Mucosa of rectum (tissue), 2 donors: ENCODE data around the gene NSMCE1.
"Not testable (repeated sequence)": the region's sequence is repeated elsewhere in the genome, so short reads cannot be mapped to it uniquely, and the experiment has no call there.

Source experiments
- H3K27ac ChIP-seq, 2 donors: one replicate each; pipeline ENCODE4 v1.7.0; 2013; ENCODE audit warnings: inconsistent platforms in 2 of 2, low read depth in 2 of 2, low read length in 2 of 2
- H3K27me3 ChIP-seq, 2 donors: one replicate each; pipeline ENCODE4 v1.7.0; 2013; ENCODE audit warnings: low read length in 2 of 2; ENCODE audit not compliant: control insufficient read depth in 2 of 2, insufficient read depth in 2 of 2
- H3K36me3 ChIP-seq, 2 donors: one replicate each; pipeline ENCODE4 v1.7.0; 2013; ENCODE audit warnings: low read length in 2 of 2; ENCODE audit not compliant: control insufficient read depth in 2 of 2, insufficient read depth in 2 of 2
- H3K4me1 ChIP-seq, 2 donors: one replicate each; pipeline ENCODE4 v1.7.0; 2013; ENCODE audit warnings: low read length in 2 of 2, mild to moderate bottlenecking in 1 of 2; ENCODE audit not compliant: control insufficient read depth in 2 of 2, insufficient read depth in 2 of 2
- H3K4me3 ChIP-seq, 2 donors: one replicate each; pipeline ENCODE4 v1.7.0; 2013; ENCODE audit warnings: low read length in 2 of 2
- H3K9ac ChIP-seq, 2 donors: one replicate each; pipeline ENCODE4 v1.7.0; 2013; ENCODE audit warnings: low read length in 2 of 2, low read depth in 1 of 2, mild to moderate bottlenecking in 1 of 2
- H3K9me3 ChIP-seq, 2 donors: one replicate each; pipeline ENCODE4 v1.7.0; 2013; ENCODE audit warnings: low read length in 2 of 2; ENCODE audit not compliant: control insufficient read depth in 2 of 2
- donor health status: healthy.
- donor health status: Normal muscosa, but diverticular disease.

NSMCE1 gene

DNA sequence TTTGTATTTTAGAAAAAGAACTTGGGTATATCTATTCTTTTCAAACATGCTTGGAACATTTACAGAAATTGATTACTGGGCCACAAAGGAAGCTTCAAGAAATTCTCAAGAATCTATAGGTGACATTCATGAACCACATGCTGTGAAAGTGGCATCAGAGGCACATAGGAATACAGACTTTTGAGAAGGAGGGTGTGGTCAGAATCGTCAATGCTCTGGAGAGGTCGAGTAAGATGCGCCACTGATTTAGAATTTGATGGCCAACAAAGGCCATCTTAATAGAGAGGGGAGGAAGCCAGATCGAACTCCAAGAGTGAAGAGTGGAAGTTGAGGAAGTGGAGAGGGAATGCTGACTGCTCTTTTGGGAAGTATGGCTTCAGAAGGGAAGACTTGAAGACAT, 3.5 kb upstream of the NSMCE1 start:
- no peak overlapping the region for H3K27ac ChIP-seq

DNA sequence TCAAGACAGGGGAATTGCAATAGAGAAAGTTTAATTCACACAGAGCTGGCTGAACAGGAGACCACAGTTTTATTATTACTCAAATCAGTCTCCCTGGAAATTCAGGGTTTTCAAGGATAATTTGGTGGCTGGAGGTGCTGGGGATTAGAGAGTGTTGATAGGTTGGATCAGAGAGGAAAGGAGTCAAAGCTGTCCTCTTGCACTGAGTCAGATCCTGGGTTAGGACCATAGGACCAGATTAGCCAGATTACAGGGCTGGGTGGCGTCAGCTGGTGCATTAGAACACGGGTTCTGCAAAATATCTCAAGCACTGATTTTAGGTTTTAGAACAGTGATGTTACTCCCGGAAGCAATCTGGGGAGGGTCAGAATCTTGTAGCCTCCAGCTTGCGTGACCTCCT, 1.8 kb upstream of the NSMCE1 start:
- no peak overlapping the region for H3K9ac ChIP-seq
- H3K27me3 ChIP-seq: no peaks in the 10 kb centered on the region
- peaks cover 11 to 15% of the 10 kb centered on the region in 2 donors for H3K4me1 ChIP-seq
- H3K27ac ChIP-seq: no peak overlapping the region
- no peaks in the 10 kb centered on the region for H3K36me3 ChIP-seq
- no peaks in the 10 kb centered on the region for H3K9me3 ChIP-seq
- H3K4me3 ChIP-seq: no peak overlapping the region

More for the DNA sequence above, 3.5 kb upstream of the NSMCE1 start:
- Histone ChIP-seq H3K4me3 (no peak overlapping the region), H3K9ac (no peak overlapping the region), H3K9me3 (no peaks in the 10 kb centered on the region), H3K4me1 (peaks cover 11 to 15% of the 10 kb centered on the region in 2 donors), H3K27me3 (no peaks in the 10 kb centered on the region), H3K36me3 (no peaks in the 10 kb centered on the region)

DNA sequence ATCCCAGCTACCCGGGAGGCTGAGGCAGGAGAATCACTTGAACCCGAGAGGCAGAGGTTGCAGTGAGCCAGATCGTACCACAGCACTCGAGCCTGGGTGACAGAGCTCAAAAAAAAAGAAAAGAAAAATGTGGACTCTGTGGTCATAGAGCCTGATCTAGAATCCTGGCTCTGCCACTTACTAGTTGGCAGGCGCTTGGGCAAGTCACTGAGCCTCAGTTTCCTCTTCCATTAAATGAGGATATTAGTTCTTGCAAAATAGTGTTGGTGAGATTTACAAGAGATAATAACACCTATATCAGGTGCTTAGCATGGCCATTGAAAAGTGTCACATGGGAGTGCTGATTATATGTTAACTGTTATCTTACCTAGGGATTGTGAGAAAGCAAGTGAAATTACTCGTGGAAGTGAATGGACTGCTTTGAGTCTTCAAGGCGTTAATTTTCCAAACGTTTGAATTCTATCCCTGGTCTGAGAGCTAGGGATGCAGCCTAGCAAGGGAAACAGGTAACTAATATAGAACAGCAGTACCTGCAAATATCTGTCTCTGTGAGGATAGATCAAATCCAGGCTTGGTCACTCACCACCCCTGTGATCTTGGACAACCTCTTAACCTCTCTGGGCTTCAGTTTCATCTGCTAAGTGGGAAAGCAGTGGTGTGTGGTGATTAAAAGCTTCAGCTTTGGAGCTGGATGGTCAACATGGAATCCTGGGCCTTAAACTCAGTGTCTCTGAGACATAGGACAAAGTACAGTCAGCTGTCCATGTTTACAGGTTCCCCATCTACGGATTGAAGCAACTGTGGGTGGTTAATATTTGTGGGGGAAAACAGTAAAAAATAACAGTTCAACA, 953 bp upstream of the NSMCE1 start:
- Histone ChIP-seq H3K9me3 (no peaks in the 10 kb centered on the region), H3K27ac (no peak overlapping the region), H3K36me3 (no peaks in the 10 kb centered on the region), H3K9ac (peak overlapping the region; percentile 78 to 96), H3K27me3 (no peaks in the 10 kb centered on the region), H3K4me3 (peak overlapping the region; percentile 75 to 97), H3K4me1 (peaks cover 11 to 15% of the 10 kb centered on the region in 2 donors)

DNA sequence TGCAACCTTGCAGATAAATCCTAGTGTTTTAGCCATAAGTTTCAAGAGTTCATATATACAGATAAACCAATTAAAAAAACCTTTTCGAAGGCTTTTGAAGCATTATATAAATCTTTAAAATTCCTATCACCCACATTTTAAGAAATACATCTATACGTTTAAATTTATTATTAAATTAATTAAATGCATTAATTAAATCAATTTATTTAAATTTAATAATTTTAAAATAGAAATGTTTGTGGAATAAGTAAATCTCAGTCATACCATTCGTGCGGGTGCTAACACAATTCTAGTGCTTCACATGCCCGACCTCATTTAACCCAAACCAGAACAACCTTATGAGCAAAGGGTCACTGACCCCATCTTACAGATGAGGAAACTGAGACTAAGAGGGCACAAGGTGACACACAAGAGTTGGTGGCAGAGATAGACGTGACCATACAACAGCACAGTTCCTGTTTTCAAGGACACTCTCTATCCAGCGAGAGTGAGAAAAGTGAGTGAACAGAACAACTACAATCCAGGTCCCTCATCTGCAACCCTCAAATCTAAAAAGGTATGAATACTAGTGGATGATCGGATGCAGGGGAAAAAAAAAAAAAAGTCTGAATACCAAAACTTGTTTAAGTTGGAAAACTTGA, 1.4 kb downstream of the NSMCE1 start:
- Histone ChIP-seq H3K27me3 (no peaks in the 10 kb centered on the region), H3K9me3 (no peaks in the 10 kb centered on the region), H3K9ac (no peak overlapping the region), H3K27ac (no peak overlapping the region), H3K4me1 (peaks cover 11 to 13% of the 10 kb centered on the region in 2 donors), H3K4me3 (no peak overlapping the region), H3K36me3 (no peaks in the 10 kb centered on the region)

- H3K9me3 ChIP-seq: no peaks in the 10 kb centered on the region
- peaks cover 11 to 13% of the 10 kb centered on the region in 2 donors for H3K4me1 ChIP-seq
- no peak overlapping the region for H3K9ac ChIP-seq
- H3K4me3 ChIP-seq: no peak overlapping the region
- H3K27me3 ChIP-seq: no peaks in the 10 kb centered on the region
- H3K36me3 ChIP-seq: no peaks in the 10 kb centered on the region
- H3K27ac ChIP-seq: no peak overlapping the region
These were observed 2.6 kb downstream of the NSMCE1 start for GRCh38 chr16:27265982-27266381.

- H3K27me3 ChIP-seq: no peaks in the 10 kb centered on the region
- no peaks in the 10 kb centered on the region for H3K36me3 ChIP-seq
- no peak overlapping the region for H3K27ac ChIP-seq
- H3K4me3 ChIP-seq: no peak overlapping the region
- H3K4me1 ChIP-seq: peaks cover 7 to 9% of the 10 kb centered on the region in 2 donors
- H3K9ac ChIP-seq: no peak overlapping the region
- H3K9me3 ChIP-seq: no peaks in the 10 kb centered on the region
These were observed 4.4 kb downstream of the NSMCE1 start for GRCh38 chr16:27264151-27264550.

- not testable (repeated sequence) for H3K36me3 ChIP-seq, H3K27ac ChIP-seq
These were observed 5.6 kb downstream of the NSMCE1 start for GRCh38 chr16:27262904-27263423.

GRCh38 chr16:27259710-27260109, 8.9 kb downstream of the NSMCE1 start:
- Histone ChIP-seq H3K4me1 (no peaks in the 10 kb centered on the region), H3K9ac (no peak overlapping the region), H3K4me3 (no peak overlapping the region), H3K9me3 (no peaks in the 10 kb centered on the region), H3K27me3 (no peaks in the 10 kb centered on the region), H3K27ac (no peak overlapping the region), H3K36me3 (peaks cover 12 to 21% of the 10 kb centered on the region in 2 donors)

More at GRCh38 chr16:27262904-27263423, 5.6 kb downstream of the NSMCE1 start:
- H3K9ac ChIP-seq, H3K9me3 ChIP-seq, H3K4me3 ChIP-seq, H3K27me3 ChIP-seq, H3K4me1 ChIP-seq: not testable (repeated sequence)

GRCh38 chr16:27258241-27258734, 10.3 kb downstream of the NSMCE1 start:
- Histone ChIP-seq H3K9me3 (no peaks in the 10 kb centered on the region), H3K4me3 (no peak overlapping the region), H3K27me3 (no peaks in the 10 kb centered on the region), H3K27ac (peak overlapping the region; percentile 11 to 12), H3K9ac (no peak overlapping the region), H3K4me1 (peaks cover 0 to 7% of the 10 kb centered on the region in 2 donors), H3K36me3 (peaks cover 12 to 21% of the 10 kb centered on the region in 2 donors)

DNA sequence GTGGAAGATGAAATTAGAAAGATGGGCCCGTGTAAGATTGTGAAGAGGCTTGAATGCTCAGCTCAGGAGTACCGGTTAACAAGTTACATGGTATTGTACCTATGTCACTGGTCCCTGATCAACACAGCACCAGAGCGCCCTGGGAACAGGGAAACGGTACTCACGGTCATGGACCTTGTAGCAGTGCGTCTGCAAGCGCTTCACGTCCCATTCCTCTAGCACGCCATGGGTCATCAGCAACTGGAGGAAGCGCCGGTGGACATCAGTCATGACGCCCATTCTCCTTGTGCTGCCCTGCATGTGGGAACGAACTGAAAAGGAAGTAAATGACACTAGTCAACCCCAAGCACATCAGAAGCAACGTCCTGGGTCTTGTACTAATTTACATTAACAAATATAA, 11.3 kb downstream of the NSMCE1 start:
- H3K9ac ChIP-seq: no peak overlapping the region
- peaks cover 0 to 7% of the 10 kb centered on the region in 2 donors for H3K4me1 ChIP-seq
- H3K4me3 ChIP-seq: no peak overlapping the region
- H3K27ac ChIP-seq: no peak overlapping the region
- H3K9me3 ChIP-seq: no peaks in the 10 kb centered on the region
- H3K36me3 ChIP-seq: peaks cover 12 to 21% of the 10 kb centered on the region in 2 donors
- no peaks in the 10 kb centered on the region for H3K27me3 ChIP-seq
